RWPE2 (cell line): ENCODE data around the gene KRT85.

ENCODE experiments used
- ATAC-seq: fragments of 200-7000 bp; cut with Tn5 transposase; 3 replicates; pipeline ENCODE4 v1.9.1; 2021; ENCODE audit warnings: low read depth
- DNase-seq: peaks from one replicate; pipeline ENCODE4 v3.0.0-alpha.2; 2020; ENCODE audit warnings: low spot score
- H3K27ac ChIP-seq: fragments of 450-650 bp; 2 replicates; pipeline ENCODE4 v1.5.1; 2017; ENCODE audit warnings: mild to moderate bottlenecking; ENCODE audit not compliant: poor library complexity, severe bottlenecking
- H3K27me3 ChIP-seq: fragments of 250-450 bp; sonication (Bioruptor Pico); 2 replicates; pipeline ENCODE4 v1.5.1; 2021; ENCODE audit warnings: mild to moderate bottlenecking, moderate library complexity; ENCODE audit not compliant: insufficient read depth, poor library complexity, severe bottlenecking
- H3K36me3 ChIP-seq: fragments of 250-450 bp; sonication (Bioruptor Pico); 2 replicates; pipeline ENCODE4 v1.5.1; 2020; ENCODE audit warnings: low read depth, mild to moderate bottlenecking, moderate library complexity
- H3K4me1 ChIP-seq: fragments of 250-450 bp; sonication (Bioruptor Pico); 2 replicates; pipeline ENCODE4 v1.5.1; 2021; ENCODE audit warnings: mild to moderate bottlenecking, moderate library complexity; ENCODE audit not compliant: insufficient read depth, poor library complexity, severe bottlenecking
- H3K4me3 ChIP-seq: fragments of 250-450 bp; sonication (Bioruptor Pico); 2 replicates; pipeline ENCODE4 v1.5.1; 2021; ENCODE audit warnings: mild to moderate bottlenecking, moderate library complexity; ENCODE audit not compliant: severe bottlenecking
- H3K9me3 ChIP-seq: fragments of 250-450 bp; sonication (Bioruptor Pico); 2 replicates; pipeline ENCODE4 v1.5.1; 2021; ENCODE audit warnings: mild to moderate bottlenecking, moderate library complexity; ENCODE audit not compliant: severe bottlenecking
- CTCF ChIP-seq: fragments of 450-650 bp; IDR thresholded peaks from one replicate; pipeline ENCODE4 v1.5.1; 2017; ENCODE audit warnings: mild to moderate bottlenecking, moderate library complexity; ENCODE audit not compliant: poor library complexity, severe bottlenecking

The KRT85 gene

GRCh38 chr12:52366738-52367485 lies at the start of gene KRT85:
KRT85 (minus strand) TSS chr12:52367481; CDS start chr12:52367405, 76 bp downstream.
- DNase-seq = peak; percentile 52
- no peaks in the 10 kb centered on the region for H3K27me3 ChIP-seq
- no peak within 1 kb of the TSS for H3K27ac ChIP-seq
- no peak for ATAC-seq
- H3K4me3 ChIP-seq = no peak within 1 kb of the TSS
- no peak for TF ChIP-seq CTCF
- no peaks in the 10 kb centered on the region for H3K9me3 ChIP-seq
- H3K36me3 ChIP-seq = no peaks in the 10 kb centered on the region
- no peaks in the 10 kb centered on the region for H3K4me1 ChIP-seq

- no peak for TF ChIP-seq CTCF
- DNase-seq (no peak), ATAC-seq (no peak)
- H3K9me3 ChIP-seq = no peaks in the 10 kb centered on the region
- H3K4me1 ChIP-seq = peaks cover 7% of the 10 kb centered on the region
- peak overlapping the region; percentile 41 for H3K27ac ChIP-seq
- H3K36me3 ChIP-seq = no peaks in the 10 kb centered on the region
- no peaks in the 10 kb centered on the region for H3K27me3 ChIP-seq
- H3K4me3 ChIP-seq = no peak overlapping the region
These were observed 49.5 kb upstream of the KRT85 start for GRCh38 chr12:52416795-52417194.

DNA sequence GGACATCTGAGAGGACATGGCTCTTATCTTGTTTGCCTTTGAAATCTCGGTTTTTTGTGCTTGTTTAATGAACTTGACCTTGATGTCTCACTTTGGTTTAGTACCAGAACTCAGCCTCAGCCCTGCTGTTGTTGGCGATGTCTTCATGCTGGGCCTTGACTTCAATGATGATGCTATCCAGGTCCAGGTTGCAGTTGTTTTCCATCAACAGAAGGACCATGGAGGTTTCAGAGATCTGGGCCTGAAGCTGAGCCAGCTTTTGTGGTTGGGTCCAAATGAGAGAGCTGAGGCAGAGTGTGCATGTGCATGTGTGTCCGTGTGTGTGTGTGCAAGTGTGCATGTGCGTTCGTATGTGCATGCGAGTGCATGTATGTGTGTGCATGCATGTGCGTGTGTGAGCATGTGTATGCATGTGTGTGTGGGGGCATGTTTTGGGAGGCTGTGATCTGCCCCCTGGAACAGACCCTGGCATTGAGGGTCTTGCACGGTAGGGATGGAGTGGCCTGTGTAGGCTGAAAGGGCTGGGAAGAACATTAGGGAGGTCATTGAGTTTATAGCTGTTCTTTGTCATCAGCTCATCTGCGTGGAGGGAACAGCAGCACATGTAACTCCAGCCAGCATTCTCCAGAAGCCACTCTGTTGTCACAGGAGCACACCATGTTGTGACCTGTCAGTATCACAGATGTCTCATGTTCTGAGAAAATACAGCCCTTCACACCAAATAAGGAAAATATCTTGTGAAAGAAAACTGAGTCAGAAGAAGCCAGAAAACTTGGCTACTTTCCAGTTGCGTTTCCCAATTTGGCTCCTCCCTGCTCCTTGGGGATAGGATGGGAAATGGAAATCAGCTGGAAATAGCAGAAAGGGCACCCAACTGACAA lies 48.8 kb upstream of the KRT85 start:
- H3K4me3 ChIP-seq = no peak overlapping the region
- peak; percentile 74 for ATAC-seq
- no peak for DNase-seq

DNA sequence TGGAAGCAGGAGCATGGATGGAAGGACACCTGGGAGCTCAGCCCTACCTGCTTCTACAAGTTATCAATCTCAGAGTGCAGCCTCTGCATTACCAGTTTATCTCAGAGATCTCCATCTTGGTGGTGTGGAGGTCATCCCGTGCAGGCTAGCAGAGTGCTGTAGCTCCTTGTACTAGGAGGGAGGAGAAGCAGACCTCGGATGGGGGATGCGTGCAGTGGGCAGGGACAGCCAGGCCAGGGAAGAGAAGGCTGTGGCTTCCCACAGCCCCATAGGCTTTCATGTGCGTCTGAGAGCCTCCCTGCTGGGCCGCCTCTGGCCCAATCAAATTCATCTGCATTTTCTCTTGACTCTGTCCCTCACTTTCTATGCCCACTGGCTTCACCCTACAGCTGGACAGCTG lies 47.7 kb upstream of the KRT85 start:
- ATAC-seq = no peak
- Histone ChIP-seq H3K4me3 (no peak overlapping the region), H3K9me3 (no peaks in the 10 kb centered on the region), H3K27me3 (no peaks in the 10 kb centered on the region), H3K27ac (no peak overlapping the region), H3K36me3 (no peaks in the 10 kb centered on the region), H3K4me1 (peaks cover 7% of the 10 kb centered on the region)
- DNase-seq = no peak
- no peak for TF ChIP-seq CTCF

More for the DNA sequence above, 48.8 kb upstream of the KRT85 start:
- Histone ChIP-seq H3K36me3 (no peaks in the 10 kb centered on the region), H3K27ac (peak overlapping the region; percentile 41), H3K27me3 (no peaks in the 10 kb centered on the region), H3K4me1 (peaks cover 7% of the 10 kb centered on the region), H3K9me3 (no peaks in the 10 kb centered on the region)
- TF ChIP-seq CTCF = no peak
